ENCODE data around the gene VPS8. TPM values are rescaled to one million over a fixed set of nuclear protein-coding genes. Genes with fewer than 3 reads are reported as not detected.

VPS8 gene
- total RNA-seq, 1 donor, result 95.2 TPM

GRCh38 chr3:184912163-184912562, 100.2 kb downstream of the VPS8 start:
- H4K20me1 ChIP-seq (ENCODE audit: insufficient read depth, low read length), result no peaks in the 10 kb centered on the region

GRCh38 chr3:184914628-184915027, 102.7 kb downstream of the VPS8 start:
- peaks cover 4% of the 10 kb centered on the region for H3K36me3 ChIP-seq (ENCODE audit: insufficient read depth, low read length)
- no peaks in the 10 kb centered on the region for H3K4me1 ChIP-seq (ENCODE audit: insufficient read depth, low read length)
- no peak for DNase-seq (ENCODE audit: insufficient read length, low spot score, missing footprints)
- H4K20me1 ChIP-seq (ENCODE audit: insufficient read depth, low read length), result no peaks in the 10 kb centered on the region
- no peaks in the 10 kb centered on the region for H3K79me2 ChIP-seq (ENCODE audit: insufficient read depth, low read length)
- no peak overlapping the region for H2AFZ ChIP-seq (ENCODE audit: low read length)
- no peak overlapping the region for H3K27ac ChIP-seq (ENCODE audit: low read depth, low read length)
- TF ChIP-seq, protein P1, sequence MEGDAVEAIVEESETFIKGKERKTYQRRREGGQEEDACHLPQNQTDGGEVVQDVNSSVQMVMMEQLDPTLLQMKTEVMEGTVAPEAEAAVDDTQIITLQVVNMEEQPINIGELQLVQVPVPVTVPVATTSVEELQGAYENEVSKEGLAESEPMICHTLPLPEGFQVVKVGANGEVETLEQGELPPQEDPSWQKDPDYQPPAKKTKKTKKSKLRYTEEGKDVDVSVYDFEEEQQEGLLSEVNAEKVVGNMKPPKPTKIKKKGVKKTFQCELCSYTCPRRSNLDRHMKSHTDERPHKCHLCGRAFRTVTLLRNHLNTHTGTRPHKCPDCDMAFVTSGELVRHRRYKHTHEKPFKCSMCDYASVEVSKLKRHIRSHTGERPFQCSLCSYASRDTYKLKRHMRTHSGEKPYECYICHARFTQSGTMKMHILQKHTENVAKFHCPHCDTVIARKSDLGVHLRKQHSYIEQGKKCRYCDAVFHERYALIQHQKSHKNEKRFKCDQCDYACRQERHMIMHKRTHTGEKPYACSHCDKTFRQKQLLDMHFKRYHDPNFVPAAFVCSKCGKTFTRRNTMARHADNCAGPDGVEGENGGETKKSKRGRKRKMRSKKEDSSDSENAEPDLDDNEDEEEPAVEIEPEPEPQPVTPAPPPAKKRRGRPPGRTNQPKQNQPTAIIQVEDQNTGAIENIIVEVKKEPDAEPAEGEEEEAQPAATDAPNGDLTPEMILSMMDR (IDR thresholded peaks at IDR 0.05; ENCODE audit: extremely low read depth, low read depth, low read length), result no peak
- no peaks in the 10 kb centered on the region for H3K9me3 ChIP-seq (ENCODE audit: low read depth, low read length)
- H3K4me3 ChIP-seq (ENCODE audit: insufficient read depth, low read length), result no peak overlapping the region
- no peak overlapping the region for H3K4me2 ChIP-seq (ENCODE audit: insufficient read depth, low read length)
- H3K27me3 ChIP-seq (ENCODE audit: insufficient read depth, low read length), result no peaks in the 10 kb centered on the region

More at GRCh38 chr3:184912163-184912562, 100.2 kb downstream of the VPS8 start:
- no peak for DNase-seq (ENCODE audit: insufficient read length, low spot score, missing footprints)
- Histone ChIP-seq H2AFZ (ENCODE audit: low read length) (no peak overlapping the region), H3K36me3 (ENCODE audit: insufficient read depth, low read length) (peaks cover 4% of the 10 kb centered on the region), H3K4me1 (ENCODE audit: insufficient read depth, low read length) (no peaks in the 10 kb centered on the region), H3K27ac (ENCODE audit: low read depth, low read length) (no peak overlapping the region), H3K4me2 (ENCODE audit: insufficient read depth, low read length) (no peak overlapping the region), H3K4me3 (ENCODE audit: insufficient read depth, low read length) (no peak overlapping the region), H3K9me3 (ENCODE audit: low read depth, low read length) (no peaks in the 10 kb centered on the region), H3K27me3 (ENCODE audit: insufficient read depth, low read length) (no peaks in the 10 kb centered on the region), H3K79me2 (ENCODE audit: insufficient read depth, low read length) (no peaks in the 10 kb centered on the region)
- TF ChIP-seq, protein P1 (IDR thresholded peaks at IDR 0.05; ENCODE audit: extremely low read depth, low read depth, low read length), result no peak

GRCh38 chr3:184918750-184919149, 106.8 kb downstream of the VPS8 start:
- TF ChIP-seq, protein P1 (IDR thresholded peaks at IDR 0.05; ENCODE audit: extremely low read depth, low read depth, low read length), result no peak
- no peaks in the 10 kb centered on the region for H3K79me2 ChIP-seq (ENCODE audit: insufficient read depth, low read length)
- H3K9me3 ChIP-seq (ENCODE audit: low read depth, low read length), result no peaks in the 10 kb centered on the region
- no peaks in the 10 kb centered on the region for H3K4me1 ChIP-seq (ENCODE audit: insufficient read depth, low read length)
- DNase-seq (ENCODE audit: insufficient read length, low spot score, missing footprints), result no peak
- no peak overlapping the region for H3K4me2 ChIP-seq (ENCODE audit: insufficient read depth, low read length)
- no peaks in the 10 kb centered on the region for H4K20me1 ChIP-seq (ENCODE audit: insufficient read depth, low read length)
- H3K4me3 ChIP-seq (ENCODE audit: insufficient read depth, low read length), result no peak overlapping the region
- H2AFZ ChIP-seq (ENCODE audit: low read length), result no peak overlapping the region
- H3K36me3 ChIP-seq (ENCODE audit: insufficient read depth, low read length), result peaks cover 4% of the 10 kb centered on the region
- no peaks in the 10 kb centered on the region for H3K27me3 ChIP-seq (ENCODE audit: insufficient read depth, low read length)
- no peak overlapping the region for H3K27ac ChIP-seq (ENCODE audit: low read depth, low read length)

DNA sequence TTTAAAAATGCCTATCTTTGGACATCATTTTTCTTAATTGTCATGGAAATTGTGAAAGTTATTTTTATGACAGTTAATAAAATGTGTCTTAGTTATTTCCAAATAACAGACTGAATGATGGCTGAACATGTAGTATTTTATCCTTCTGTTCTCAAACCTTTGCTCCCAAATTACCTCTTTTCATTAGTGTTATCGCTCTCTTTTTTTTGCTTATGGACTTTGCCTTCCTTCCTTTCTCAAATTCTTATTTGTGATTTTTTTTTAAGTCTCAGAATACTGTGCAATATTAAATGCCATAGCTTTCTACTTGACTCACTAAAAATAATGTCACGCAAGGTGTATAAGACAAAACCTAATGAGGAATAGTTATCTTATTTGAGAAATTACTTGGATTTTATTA, 107.7 kb downstream of the VPS8 start:
- H3K27me3 ChIP-seq (ENCODE audit: insufficient read depth, low read length), result no peaks in the 10 kb centered on the region
- H3K4me2 ChIP-seq (ENCODE audit: insufficient read depth, low read length), result no peak overlapping the region
- H3K9me3 ChIP-seq (ENCODE audit: low read depth, low read length), result no peaks in the 10 kb centered on the region
- H3K4me1 ChIP-seq (ENCODE audit: insufficient read depth, low read length), result no peaks in the 10 kb centered on the region
- H4K20me1 ChIP-seq (ENCODE audit: insufficient read depth, low read length), result no peaks in the 10 kb centered on the region
- H3K4me3 ChIP-seq (ENCODE audit: insufficient read depth, low read length), result no peak overlapping the region
- TF ChIP-seq, protein P1 (IDR thresholded peaks at IDR 0.05; ENCODE audit: extremely low read depth, low read depth, low read length), result no peak
- peaks cover 4% of the 10 kb centered on the region for H3K36me3 ChIP-seq (ENCODE audit: insufficient read depth, low read length)
- no peak overlapping the region for H3K27ac ChIP-seq (ENCODE audit: low read depth, low read length)
- DNase-seq (ENCODE audit: insufficient read length, low spot score, missing footprints), result no peak
- no peaks in the 10 kb centered on the region for H3K79me2 ChIP-seq (ENCODE audit: insufficient read depth, low read length)
- no peak overlapping the region for H2AFZ ChIP-seq (ENCODE audit: low read length)
